Islet precursor cell (in vitro differentiated cells): Measurements from ENCODE around the gene BACH2.
"Not testable (repeated sequence)": the region's sequence is repeated elsewhere in the genome, so short reads cannot be mapped to it uniquely, and the experiment has no call there.

Experiments
- DNase-seq: peaks from one replicate; pipeline ENCODE4 v3.0.0-alpha.2; 2018

BACH2 gene

GRCh38 chr6:89927791-89928550 is 368.7 kb downstream of the BACH2 start:
- DNase-seq, result no peak

GRCh38 chr6:89927264-89927663 is 369.4 kb downstream of the BACH2 start:
- DNase-seq, result no peak

GRCh38 chr6:89925826-89926225 is 370.8 kb downstream of the BACH2 start:
- no peak for DNase-seq

DNA sequence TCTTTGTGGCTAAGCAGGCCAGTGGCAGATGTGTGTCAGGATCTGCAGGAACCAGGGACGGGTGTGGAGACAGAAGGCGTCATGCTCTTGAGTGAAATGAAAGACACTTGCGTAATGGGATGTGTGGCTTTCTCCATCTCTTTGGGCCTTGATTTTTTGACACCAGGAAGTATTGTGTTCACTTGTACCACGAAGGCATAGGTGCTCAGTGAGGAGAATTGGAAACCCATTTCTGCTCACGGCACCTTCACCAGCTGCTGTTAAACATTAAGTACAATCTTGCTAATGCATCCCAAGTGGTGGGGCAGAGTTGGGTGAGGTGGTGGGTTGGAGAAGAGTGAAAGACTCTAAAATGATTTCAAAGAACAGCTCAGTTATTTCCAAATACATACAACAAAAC is 372.4 kb downstream of the BACH2 start:
- DNase-seq, result no peak

- no peak for DNase-seq
Observed at GRCh38 chr6:89921691-89922090, 375.0 kb downstream of the BACH2 start.

GRCh38 chr6:89921197-89921596 is 375.4 kb downstream of the BACH2 start:
- DNase-seq, result no peak

- peak; percentile 77 for DNase-seq
Observed at GRCh38 chr6:89917801-89918366, 378.8 kb downstream of the BACH2 start.

GRCh38 chr6:89917216-89917615 is 379.4 kb downstream of the BACH2 start:
- DNase-seq, result no peak

DNA sequence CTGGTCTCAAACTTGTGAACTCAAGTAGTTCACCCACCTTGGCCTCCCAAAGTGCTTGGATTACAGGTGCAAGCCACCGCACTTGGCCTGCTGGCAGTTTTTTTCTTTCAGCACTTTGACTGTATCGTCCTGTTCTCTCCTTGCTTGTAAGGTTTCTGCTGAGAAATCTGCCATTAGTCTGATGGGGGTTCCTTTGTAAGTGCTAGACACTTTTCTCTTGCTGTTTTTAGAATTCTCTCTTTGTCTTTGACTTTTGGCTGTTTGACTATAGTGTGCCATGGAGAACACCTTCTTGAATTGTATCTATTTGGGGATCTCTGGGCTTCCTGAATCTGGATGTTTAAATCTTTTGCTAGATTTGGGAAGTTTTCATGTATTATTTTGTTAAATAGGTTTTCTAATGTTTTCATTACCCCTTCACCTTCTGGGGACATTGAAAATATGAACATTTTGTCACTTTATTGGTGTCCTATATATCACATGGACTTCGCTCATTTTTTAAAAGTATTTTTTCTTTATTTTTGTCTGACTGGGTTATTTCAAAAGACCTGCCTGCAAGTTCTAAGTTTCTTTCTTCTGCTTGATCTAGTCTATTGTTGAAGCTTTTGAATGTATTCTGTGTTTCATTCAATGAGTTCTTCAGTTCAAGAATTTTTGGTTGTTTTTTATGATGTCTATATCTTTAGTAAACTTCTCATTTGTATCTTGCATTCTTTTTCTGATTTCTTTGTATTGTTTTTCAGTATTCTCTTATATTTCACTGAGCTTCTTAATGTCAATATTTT is 380.3 kb downstream of the BACH2 start:
- DNase-seq, result no peak

DNA sequence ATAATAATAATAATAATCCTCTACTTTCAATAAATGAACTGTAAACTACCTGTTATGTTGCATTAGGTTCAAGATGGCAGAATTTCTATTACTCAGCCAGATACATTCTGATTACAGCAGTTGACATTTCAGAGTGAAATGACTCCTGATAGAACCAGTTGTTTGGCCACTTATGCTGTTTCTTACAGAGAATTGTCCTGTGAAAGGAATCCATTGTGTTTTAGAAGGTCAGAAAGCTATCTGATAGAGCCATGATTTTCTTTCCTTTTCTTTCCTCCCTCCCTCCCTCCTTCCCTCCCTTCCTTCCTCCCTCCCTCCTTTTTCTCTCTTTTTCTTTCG is 385.8 kb downstream of the BACH2 start:
- no peak for DNase-seq

DNA sequence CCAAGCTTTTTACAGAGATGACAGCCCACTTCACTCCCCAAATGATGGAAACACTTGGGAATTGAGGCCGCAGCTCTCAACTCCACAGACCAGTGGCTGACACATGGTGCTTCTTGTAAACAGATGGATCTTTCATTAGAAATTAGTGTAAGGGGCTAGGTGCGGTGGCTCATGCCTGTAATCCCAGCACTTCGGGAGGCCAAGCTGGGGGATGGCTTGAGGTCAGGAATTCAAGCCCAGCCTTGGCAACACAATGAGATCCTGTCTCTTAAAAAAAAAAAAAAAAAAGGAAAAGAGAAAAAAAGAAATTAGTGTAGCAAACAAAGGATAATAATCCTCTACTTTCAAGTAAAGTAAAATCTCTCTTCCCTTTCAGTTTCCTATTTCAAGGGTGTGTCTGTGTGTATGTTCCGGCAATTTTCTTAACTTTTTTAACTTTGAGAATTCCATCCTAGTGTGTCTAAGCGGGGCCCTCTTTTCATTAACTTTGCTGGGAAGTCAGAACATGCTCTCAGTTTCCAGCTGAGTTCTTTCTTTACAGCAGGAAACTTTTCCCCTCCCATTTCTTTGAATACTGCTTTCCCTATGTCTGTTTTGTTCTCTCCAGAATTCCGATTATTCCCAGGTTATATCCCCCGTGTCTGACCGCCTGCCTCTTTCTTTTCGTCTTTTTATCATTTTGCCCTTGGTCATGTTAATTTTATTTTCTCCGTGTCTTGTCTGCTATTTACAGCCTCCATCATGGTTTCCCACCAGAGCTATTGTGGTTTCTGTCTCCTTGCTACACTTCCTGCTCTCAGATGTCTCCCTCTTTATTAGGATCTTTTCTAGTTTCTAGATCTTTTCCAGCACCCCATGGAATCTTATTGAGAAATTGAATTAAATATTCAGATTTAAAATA is 386.4 kb downstream of the BACH2 start:
- DNase-seq, result not testable (repeated sequence)

- peak; percentile 89 for DNase-seq
Observed at GRCh38 chr6:89895276-89895874, 401.3 kb downstream of the BACH2 start.

GRCh38 chr6:89894169-89894568 is 402.5 kb downstream of the BACH2 start, which contains the start of gene GJA10:
Gene GJA10 (plus strand): TSS chr6:89894469. CDS start chr6:89894469, 0 bp downstream.
- no peak for DNase-seq

GRCh38 chr6:89892577-89892976 is 404.1 kb downstream of the BACH2 start:
- not testable (repeated sequence) for DNase-seq

DNA sequence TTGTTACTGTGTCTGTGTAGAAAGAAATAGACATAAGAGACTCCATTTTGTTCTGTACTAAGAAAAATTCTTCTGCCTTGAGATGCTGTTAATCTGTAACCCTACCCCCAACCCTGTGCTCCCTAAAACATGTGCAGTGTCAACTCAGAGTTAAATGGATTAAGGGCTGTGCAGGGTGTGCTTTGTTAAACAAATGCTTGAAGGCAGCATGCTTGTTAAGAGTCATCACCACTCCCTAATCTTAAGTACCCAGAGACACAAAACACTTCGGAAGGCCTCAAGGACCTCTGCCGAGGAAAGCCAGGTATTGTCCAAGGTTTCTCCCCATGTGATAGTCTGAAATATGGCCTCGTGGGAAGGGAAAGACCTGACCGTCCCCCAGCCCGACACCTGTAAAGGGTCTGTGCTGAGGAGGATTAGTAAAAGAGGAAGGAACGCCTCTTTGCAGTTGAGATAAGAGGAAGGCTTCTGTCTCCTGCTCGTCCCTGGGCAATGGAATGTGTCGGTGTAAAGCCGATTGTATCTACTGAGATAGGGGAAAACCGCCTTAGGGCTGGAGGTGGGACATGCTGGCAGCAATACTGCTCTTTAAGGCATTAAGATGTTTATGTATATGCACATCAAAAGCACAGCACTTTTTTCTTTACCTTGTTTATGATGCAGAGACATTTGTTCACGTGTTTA is 405.7 kb downstream of the BACH2 start:
- DNase-seq, result peak; percentile 79

- DNase-seq, result no peak
Observed at GRCh38 chr6:89888871-89889270, 407.8 kb downstream of the BACH2 start.

- no peak for DNase-seq
Observed at GRCh38 chr6:89888138-89888514, 408.5 kb downstream of the BACH2 start.

GRCh38 chr6:89887452-89888137 is 409.0 kb downstream of the BACH2 start:
- DNase-seq, result no peak

- no peak for DNase-seq
Observed at GRCh38 chr6:89886378-89887120, 410.1 kb downstream of the BACH2 start.
